HG03575 (cell line): ENCODE data around the gene KIAA1217.

Experiments used
- ATAC-seq: cut with Tn5 transposase; IDR thresholded peaks from one replicate; pipeline ENCODE4 v1.9.1; 2021; ENCODE audit not compliant: unreplicated experiment, insufficient number of reproducible peaks, low FRiP score; ENCODE audit errors: extremely low read depth

KIAA1217 gene

DNA sequence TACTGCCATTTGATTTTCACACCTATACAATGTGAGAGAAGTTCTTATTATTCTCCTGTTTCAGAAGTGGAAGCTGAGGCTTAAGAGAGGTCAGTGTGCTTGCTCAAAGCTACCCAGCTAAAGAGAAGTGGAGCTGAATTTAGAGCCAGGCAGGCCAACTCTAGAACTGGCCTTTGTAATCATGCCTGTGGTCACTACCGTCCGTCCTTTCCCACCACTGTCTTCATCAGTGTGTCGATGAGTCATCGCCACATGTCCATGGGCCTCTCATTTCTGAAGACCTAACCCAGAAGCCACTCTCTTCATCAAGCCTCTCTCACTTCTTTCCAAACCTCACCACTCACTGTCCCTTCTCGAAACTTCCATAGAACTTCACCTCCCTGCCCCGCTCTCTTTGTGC is 237.8 kb downstream of the KIAA1217 start:
- ATAC-seq, result no peak

DNA sequence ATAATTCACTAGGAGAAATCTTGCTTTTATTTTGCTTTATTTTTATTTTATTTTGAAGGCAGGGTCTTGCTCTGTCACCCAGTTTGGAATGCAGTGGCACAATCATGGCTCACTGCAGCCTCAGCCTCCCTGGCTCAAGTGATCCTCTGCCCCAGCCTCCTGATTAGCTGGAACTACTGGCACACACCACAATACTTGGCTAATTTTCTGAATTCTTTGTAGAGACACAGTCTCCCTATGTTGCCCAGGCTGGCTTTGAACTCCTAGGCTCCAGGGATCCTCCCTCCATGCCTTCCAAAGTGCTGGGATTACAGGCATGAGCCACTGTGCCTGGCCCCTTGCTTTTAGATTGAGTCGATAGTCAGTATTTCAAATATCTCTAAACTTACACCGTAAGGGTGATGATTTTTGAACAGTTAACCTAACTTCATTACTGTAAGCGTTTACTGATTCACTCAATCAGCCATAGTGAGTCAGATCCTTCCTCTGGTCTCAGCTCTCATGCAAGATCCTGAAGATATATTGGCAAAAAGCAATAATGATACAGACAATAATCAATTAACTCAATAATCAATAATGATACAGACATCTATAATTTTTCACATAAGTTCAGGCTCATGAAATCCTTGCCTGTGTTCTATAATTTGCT is 239.5 kb downstream of the KIAA1217 start:
- ATAC-seq, result no peak

DNA sequence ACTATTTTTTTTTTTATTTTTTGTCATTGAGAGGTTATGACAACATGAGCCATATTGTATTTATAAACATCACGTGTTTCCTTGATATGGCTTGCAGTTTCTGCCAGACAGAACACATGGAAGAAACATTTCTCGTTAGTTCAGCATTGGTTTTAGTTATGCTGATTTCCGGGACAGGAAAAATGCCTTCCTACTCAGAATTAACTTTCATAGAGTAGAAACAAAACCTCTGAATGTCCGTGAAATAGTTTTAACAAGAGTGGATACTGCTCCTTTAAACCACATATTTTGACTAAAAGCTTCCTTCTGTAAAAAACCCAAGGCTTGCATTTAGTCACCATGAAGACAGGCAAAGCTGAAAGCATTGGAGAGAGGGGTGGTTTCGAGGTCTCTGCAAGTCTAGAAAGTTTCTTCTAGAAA is 240.4 kb downstream of the KIAA1217 start:
- no peak for ATAC-seq

DNA sequence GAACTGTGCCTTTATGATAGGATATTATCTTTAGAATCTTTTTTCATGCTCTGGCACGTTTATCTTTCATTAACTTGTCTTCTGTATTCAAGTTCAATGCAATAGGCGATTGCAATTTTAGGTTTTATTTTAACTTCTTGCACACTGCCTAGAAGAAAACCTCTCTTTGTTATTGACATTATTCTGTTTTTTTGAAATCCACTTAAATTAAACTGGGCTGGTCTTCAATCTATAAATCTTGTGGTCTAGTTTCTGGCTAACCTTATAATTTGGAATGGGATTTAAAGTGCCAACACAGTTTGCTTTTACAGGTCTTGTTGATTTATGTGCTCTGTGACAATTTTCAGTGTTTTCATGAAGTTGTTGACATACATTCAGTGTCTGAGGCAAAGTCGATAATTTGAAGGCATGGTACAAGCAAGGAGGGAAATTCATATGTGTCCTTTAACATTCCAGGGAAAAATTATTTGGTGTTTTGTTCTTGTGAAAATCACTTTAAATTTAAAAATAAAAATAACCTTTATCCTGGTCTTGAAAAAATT is 240.9 kb downstream of the KIAA1217 start:
- no peak for ATAC-seq

DNA sequence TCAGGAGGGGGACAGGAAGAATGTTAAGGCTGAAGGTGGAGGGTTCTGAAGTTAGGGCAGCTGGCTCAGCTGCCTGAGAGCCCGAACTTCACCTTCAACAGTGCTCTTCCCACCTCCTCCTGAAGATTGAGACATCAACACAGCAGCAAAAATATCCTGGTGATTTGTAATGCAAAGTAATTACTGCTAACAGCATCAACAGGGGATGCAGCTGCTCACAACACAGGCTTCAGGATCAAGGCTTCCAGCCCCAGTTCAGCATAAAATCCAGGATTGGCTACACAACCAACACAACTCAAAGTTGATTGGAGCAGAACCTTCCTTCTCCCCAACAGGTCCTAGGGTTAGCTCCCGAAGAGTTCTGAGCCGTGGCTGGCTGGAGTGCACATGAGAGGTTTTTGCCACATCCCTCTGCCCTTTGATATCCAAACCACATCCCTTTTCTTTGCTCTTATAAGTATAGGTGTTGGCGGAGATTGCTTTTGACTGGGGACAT is 242.4 kb downstream of the KIAA1217 start:
- no peak for ATAC-seq

DNA sequence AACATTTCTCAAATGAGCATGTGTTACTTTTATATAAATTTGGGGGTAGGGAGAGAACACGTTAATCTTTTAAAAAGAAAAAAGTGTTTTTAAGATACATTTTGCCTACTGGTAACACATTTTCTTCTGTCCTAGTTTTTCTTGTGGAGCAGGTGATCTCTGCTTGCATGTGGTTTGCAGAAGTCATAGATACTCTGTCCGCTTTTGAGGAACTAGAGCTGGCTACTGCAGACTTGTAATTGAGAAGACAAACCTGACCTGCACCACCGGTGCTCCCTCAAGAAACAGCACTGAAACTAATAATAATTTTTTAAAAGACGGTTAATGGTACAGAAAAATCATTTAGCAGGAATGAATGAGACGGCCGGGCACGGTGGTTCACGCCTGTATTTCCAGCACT is 243.1 kb downstream of the KIAA1217 start:
- ATAC-seq, result no peak

DNA sequence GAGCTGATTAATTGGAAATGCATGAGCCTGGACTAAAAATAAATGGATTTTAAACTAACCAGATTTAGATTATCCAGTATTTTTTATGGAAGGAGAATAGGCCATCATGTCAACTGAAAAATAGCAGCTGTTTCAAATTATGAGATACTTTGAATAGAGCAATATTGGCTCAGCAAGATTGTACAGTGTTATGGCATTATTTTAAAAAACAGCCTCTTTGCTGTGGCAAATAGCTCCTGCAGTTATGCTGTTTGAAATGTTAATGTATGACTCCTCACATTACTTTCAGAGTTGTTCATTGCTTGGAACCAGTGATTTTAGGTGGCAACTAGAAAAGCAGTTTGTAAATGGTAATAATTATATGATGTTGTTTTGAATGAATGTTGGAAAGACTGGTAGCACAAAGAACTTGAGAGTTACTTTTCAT is 244.5 kb downstream of the KIAA1217 start:
- no peak for ATAC-seq

DNA sequence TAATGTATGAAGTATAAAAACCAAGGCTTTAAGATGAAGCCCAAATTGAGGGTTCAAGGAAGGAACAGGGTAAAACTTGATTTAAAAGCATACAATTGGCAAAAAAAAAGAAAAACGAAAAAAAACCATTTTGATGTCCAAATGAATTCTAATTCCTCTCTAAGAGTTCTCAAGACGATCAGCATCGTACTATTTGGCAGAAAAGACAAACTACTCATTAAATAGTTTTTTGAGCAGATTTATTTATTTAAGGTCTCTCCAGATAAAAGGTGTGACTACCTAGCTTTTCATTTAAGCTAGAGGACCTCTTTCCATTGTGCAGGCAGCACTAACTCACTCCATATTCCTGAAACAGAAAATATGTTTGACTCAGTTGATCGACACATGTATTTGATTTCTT is 245.0 kb downstream of the KIAA1217 start:
- ATAC-seq, result no peak

DNA sequence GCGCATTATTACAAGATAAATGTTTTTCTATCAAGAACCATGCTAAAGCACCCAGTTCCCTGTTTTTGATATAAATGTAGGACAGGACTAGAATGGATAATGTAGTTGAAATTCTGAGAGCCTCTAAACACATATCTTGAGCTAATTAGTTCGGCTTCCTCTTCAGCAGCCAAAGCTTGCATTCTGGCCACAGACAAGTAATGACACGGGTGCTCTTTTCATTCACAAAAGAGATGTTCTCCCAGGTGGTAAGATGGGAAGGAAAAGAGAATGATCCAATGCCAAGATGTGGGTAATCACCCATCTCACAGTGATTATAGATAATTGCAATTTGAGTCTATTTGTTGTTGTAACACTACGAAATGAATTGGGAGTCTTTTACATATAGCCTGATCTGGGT is 246.5 kb downstream of the KIAA1217 start:
- ATAC-seq, result no peak

DNA sequence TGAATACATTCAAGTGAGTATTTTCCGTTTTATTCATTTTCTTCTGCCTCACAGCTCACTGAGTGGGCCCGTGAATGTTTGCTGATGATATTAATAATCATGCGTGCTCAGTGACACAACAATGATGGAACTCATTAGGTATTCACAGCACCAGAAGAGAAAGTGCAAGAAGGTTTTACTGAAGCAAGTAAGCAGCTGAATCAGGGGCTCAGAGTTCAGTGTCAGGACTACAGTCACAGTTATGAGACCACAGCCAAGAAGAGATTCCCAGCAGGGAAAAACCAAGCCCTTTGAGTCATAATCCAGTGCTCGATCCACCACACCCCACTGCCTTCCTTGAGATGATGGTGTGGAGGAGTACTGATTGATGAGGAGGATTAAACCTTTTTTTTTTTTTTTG is 247.4 kb downstream of the KIAA1217 start:
- no peak for ATAC-seq

DNA sequence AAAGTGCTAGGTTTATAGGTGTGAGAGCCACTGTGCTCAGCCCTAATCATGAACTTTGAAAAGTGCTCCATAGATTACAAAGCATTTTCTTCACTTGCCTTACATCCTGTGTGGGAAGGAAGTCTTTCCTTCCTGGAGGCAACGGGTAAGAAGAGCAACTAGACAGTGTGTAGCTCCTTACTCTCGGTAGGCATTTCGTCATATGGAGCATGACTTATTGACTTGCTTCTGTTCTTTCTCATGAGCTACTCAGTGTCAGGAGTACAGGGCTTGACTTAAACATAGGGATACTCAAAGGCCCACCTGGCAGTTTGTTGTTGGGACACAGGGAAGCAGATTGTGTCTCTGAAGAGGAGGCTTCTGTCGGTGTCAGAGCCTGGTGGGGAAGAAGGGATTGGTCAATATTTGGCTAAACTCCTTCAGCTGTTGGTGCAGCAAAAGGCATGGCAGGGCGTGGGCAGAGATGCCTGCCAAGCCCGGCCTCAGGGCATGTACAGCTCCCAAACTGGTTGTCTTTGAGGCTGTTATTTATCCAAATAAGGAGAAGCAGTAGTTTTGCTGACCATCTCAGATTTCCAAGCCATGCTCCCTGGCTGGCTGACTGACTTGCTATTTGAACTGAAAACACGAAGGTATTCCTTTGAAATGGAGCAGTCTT is 248.9 kb downstream of the KIAA1217 start:
- ATAC-seq, result no peak

DNA sequence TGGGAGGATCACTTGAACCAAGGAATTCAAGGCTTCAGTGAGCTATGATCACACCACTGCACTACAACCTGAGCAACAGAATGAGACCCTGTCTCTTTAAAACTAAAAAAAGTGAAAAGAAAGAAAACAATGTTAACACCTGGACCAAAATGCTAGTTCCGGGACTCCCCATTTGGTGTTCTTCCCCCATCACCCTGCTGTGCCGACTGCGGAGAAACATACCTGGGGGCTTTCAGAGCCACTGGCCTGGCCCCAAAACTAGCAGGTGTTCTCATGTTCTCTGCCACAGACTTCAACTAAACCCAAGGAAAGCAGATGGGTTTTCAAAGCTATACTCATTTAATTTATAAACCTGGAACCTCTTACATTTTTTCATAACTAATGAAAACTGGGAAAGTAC is 250.9 kb downstream of the KIAA1217 start:
- no peak for ATAC-seq

DNA sequence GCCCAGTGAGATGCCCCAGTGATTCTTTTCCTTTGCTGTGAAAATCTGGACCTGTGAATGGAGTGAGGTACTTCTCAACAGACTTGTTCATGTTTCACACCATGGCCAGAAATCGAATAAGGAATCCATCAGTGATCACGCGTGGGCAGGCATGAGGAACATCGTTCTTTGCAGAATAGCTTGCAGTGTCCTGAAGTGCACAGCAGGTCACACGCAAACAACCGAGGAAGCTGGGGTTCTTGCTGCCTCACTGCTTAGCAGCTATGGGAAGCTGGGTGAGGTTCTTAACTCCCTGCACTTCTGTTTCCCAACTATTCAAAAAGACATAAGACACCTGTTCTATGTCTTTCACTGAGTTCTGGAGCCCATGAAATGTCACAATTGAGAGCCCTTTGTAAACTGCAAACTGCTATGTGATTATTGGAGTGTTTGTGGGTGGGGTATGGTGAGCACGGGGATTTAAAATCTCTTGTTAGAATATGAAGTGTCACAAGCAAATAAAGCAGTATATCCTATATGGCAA is 253.4 kb downstream of the KIAA1217 start:
- ATAC-seq, result no peak

DNA sequence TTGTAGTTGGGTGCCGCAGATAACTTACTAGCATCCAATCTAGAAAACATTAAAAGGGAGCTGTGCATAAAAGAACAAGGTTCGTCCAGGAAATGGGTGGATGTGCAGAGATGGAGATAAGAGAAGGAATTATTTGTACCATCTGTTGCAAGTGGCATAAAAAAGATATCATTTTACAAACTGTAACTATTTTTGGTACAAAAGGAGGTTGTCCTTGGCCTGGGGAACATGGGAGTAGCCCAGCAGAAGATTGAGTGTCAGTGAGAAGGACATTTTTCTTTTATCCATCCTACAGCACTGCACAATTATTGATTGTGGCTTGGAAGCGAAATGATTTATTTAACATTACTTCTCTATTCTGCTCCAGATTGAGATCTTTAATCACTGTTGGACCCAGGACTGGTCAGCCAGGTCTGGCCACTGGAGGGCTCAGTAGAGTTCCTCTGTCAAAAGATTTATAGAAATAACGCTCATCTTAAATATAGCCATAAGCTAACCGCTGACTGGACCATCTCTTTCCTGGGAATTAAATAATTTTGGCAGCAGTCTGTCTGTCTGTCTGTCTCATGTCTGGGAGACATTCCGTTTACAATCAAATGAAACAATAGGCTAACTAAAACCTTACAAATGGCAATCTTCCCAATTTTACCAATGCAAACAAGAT is 254.1 kb downstream of the KIAA1217 start:
- ATAC-seq, result no peak

DNA sequence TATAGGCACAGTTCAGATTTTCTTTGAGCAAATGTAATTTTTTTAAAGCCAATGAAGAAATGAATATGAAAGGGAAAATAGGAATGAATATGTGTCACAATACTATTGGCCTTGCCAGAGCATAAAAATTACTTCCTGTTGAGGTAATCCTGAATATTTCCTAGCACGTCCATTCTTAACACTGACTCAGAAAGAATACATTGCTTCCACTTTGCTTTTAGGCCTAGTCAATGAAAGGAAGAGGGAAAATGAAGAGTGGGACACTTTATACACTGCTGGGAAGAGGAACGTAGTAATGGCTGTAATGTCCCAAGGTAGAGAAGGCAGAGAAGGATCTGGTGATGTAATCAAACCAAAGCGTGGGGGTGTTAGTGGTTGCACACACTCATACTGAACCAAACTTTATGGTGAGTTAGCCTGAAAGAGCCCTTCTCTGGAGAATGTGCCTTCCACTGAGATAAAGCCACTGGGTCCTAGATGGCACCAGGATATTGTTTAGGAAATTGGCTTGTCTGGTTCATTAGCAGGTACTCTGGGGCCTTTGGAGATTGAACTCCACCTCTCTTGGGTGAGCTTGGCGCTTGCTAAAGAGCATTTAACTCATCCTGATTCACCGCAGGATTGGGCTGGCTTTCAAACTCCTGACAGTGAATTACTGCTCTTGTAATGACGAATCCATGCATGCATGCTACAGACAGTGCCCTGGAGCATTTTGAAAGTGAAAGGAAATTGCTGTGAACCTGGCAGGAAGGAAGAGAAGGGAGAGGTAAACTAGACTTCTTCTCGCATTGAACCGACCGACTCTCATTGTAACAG is 254.9 kb downstream of the KIAA1217 start:
- ATAC-seq, result peak; percentile 48

DNA sequence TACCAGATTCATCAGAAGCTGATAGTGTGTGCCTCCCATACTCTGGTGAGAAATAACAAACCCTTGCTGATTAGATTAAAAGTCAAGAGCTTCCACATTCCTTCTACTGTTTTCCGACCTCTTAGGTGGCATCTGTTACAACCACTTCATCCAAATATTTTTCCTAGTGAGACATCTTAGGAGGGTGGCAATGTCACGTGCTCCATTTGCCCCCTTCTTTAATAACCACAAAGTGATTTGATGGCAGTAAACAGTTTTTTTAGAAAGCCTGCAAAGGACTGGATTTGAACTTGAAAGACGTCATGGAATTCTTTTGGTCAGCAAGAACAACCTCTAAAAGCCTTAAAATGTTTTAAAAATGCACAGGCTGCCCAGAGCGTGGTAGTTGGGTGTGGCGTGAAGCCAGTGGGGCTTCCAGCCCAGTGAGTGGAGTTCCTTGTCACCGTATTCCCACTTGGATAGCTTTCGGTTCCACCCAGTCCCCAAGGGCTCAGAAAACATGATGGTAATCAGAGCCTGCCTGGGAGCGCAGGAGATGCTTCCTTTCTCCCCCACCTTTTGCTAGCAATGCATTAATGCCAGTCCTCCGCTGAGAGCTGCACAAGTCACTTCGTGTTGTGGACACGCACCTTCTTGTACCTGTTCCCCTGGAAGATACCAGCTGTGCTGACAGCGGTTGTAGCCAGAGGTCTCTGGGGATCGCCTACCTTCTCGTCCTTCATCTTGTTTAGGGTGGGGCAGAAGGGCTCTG is 256.4 kb downstream of the KIAA1217 start:
- no peak for ATAC-seq

DNA sequence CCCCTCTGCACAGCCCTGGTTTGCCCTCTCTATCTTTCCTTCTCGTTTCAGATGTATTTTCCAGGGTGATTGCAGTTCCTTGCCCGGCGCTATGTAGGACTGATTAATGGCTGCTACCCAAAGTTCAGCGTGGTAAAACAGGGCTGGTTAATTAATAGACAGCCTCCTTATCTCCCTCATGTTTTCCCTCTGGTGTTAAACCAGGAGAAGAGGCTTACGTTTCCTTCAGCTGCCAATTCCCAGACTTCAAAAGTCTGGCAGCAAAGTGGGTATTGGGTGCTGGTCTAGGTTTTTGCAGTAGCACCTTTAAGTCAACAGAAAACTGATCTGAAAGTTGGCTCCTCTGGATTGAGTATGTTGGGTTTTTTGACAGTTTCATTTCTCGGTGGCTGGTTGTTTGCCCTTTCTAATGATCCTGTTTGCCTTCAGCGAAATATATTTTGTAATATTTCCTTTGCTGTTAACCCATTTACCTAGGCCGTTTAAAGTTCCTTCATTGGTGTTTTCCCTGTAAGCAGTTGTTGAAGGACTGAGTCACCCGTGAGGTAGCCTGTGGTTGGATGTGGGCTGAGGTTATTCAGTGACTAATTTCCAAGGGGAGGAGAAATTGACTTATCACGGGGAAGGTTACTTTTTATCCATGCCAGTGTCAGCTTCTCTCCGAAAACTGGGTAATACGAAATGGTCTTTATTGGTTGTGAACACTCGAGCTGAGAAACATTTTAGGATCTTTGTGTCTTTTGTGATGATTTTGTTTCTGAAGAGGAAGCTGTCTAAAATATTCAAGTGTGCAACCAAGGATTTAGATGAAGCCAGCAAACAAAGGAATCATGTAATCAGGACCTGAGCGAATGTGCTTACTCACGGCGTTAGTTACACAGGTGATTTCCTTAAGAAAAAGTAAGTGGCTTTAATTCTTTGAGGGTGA is 257.2 kb downstream of the KIAA1217 start:
- no peak for ATAC-seq
